Measurements from ENCODE around the gene TPM2. TPM values are rescaled to one million over a fixed set of nuclear protein-coding genes. Genes with fewer than 3 reads are reported as not detected.

TPM2 gene
- polyA plus RNA-seq, 1 of the 3 experiments (the other 2 are of a cell fraction) = 620 TPM

GRCh38 chr9:35714579-35715252 lies 25.0 kb upstream of the TPM2 start:
- Histone ChIP-seq H3K4me3 (ENCODE audit: low read depth in 2 of 2, low read length in 1 of 2) (no peak overlapping the region), H3K79me2 (ENCODE audit: insufficient read depth) (no peaks in the 10 kb centered on the region; the same call in 1 of the 2 replicates), H3K27me3 (ENCODE audit: insufficient read depth) (no peaks in the 10 kb centered on the region), H3K9ac (no peak overlapping the region), H3K9me2 (no peaks in the 10 kb centered on the region), H3K9me3 (no peaks in the 10 kb centered on the region), H3K27ac (ENCODE audit: low read depth in 2 of 2, low read length in 1 of 2) (no peak overlapping the region), H2AFZ (ENCODE audit: low read depth) (no peak overlapping the region), H3K4me1 (ENCODE audit: control insufficient read depth in 1 of 2, insufficient read depth in 2 of 2, low read depth in 1 of 2, low read length in 1 of 2) (no peaks in the 10 kb centered on the region), H3K4me2 (no peak overlapping the region), H3K36me3 (replicated peaks in 1 of 2; ENCODE audit: control insufficient read depth in 1 of 2, insufficient read depth in 2 of 2, low read length in 1 of 2) (peaks cover 57 to 88% of the 10 kb centered on the region in 2 experiments), H4K20me1 (ENCODE audit: insufficient read depth) (no peaks in the 10 kb centered on the region), H3F3A (replicated peaks; ENCODE audit: insufficient read depth) (peaks cover 4% of the 10 kb centered on the region)
- DNase-seq = no peak
- TF ChIP-seq NFIC (IDR thresholded peaks at IDR 0.05; ENCODE audit: borderline replicate concordance) = no peak
- no peak for TF ChIP-seq USF1 (IDR thresholded peaks at IDR 0.05; ENCODE audit: borderline replicate concordance, low read depth)
- no peak for TF ChIP-seq TAF1 (IDR thresholded peaks at IDR 0.05; ENCODE audit: borderline replicate concordance, low read depth, low read length)
- no peak for TF ChIP-seq FOSL2 (IDR thresholded peaks at IDR 0.05; ENCODE audit: borderline replicate concordance, low read depth)
- no peak for TF ChIP-seq JUND (IDR thresholded peaks at IDR 0.05)
- TF ChIP-seq CHD2 (IDR thresholded peaks at IDR 0.05; ENCODE audit: low read length, partially characterized antibody) = no peak
- POLR2A ChIA-PET = interaction anchor here (1.5 kb wide), 1 partner anchor 13 kb away, joined by 3 read pairs; no protein-coding TSS in a partner anchor
- CTCF ChIA-PET = interaction anchor here (1.1 to 19.9 kb wide), 6 partner anchors 10 to 84 kb away, joined by 3 to 183 read pairs (median 3); partner anchors contain the start of genes CREB3 and TLN1
- WGBS (ENCODE audit: low lambda C conversion rate) = 99% methylated on average over 10 of the region's 13 CpGs

GRCh38 chr9:35714123-35714522 lies 24.4 kb upstream of the TPM2 start:
- Histone ChIP-seq H3K4me3 (ENCODE audit: low read depth in 2 of 2, low read length in 1 of 2) (no peak overlapping the region), H3K9me3 (no peaks in the 10 kb centered on the region), H3K79me2 (ENCODE audit: insufficient read depth) (no peaks in the 10 kb centered on the region; the same call in 1 of the 2 replicates), H3K4me2 (no peak overlapping the region), H3K27me3 (ENCODE audit: insufficient read depth) (no peaks in the 10 kb centered on the region), H2AFZ (ENCODE audit: low read depth) (no peak overlapping the region), H3K4me1 (ENCODE audit: control insufficient read depth in 1 of 2, insufficient read depth in 2 of 2, low read depth in 1 of 2, low read length in 1 of 2) (no peaks in the 10 kb centered on the region), H4K20me1 (ENCODE audit: insufficient read depth) (no peaks in the 10 kb centered on the region), H3K9me2 (no peaks in the 10 kb centered on the region), H3F3A (replicated peaks; ENCODE audit: insufficient read depth) (peaks cover 4% of the 10 kb centered on the region), H3K9ac (no peak overlapping the region), H3K27ac (ENCODE audit: low read depth in 2 of 2, low read length in 1 of 2) (no peak overlapping the region), H3K36me3 (replicated peaks in 1 of 2; ENCODE audit: control insufficient read depth in 1 of 2, insufficient read depth in 2 of 2, low read length in 1 of 2) (peaks cover 59 to 85% of the 10 kb centered on the region in 2 experiments)
- ChIA-PET CTCF (interaction anchor here (1.1 to 19.9 kb wide), 5 partner anchors 10 to 68 kb away, joined by 3 to 183 read pairs (median 3); partner anchors contain the start of genes CREB3 and TLN1), POLR2A (interaction anchor here (1.5 kb wide), 1 partner anchor 14 kb away, joined by 3 read pairs; no protein-coding TSS in a partner anchor)
- no peak for DNase-seq
- TF ChIP-seq MXI1 (IDR thresholded peaks at IDR 0.05; ENCODE audit: low read depth, low read length) (no peak), SIN3A (IDR thresholded peaks at IDR 0.05; ENCODE audit: borderline replicate concordance, low read depth, low read length) (no peak), RXRA (IDR thresholded peaks at IDR 0.05; ENCODE audit: borderline replicate concordance, low read depth) (no peak), SMC3 (IDR thresholded peaks at IDR 0.05; ENCODE audit: low read depth, low read length) (no peak), PBX3 (IDR thresholded peaks at IDR 0.05) (no peak), TEAD4 (IDR thresholded peaks at IDR 0.05; ENCODE audit: borderline replicate concordance, insufficient read depth) (no peak), USF1 (IDR thresholded peaks at IDR 0.05; ENCODE audit: borderline replicate concordance, low read depth) (no peak), JUND (IDR thresholded peaks at IDR 0.05) (no peak), GATA2 (CRISPR knock-in tag; IDR thresholded peaks at IDR 0.05) (no peak), MAX (IDR thresholded peaks at IDR 0.05; ENCODE audit: low read depth) (no peak), TCF12 (IDR thresholded peaks at IDR 0.05) (no peak), NRF1 (IDR thresholded peaks at IDR 0.05; ENCODE audit: low read depth, low read length) (no peak), RAD21 (IDR thresholded peaks at IDR 0.05; ENCODE audit: low read length) (no peak)
- 96% methylated on average over 6 of the region's 6 CpGs for WGBS (ENCODE audit: low lambda C conversion rate)

All from SK-N-SH (cell line).